ENCODE data around the gene PERM1. TPM values are rescaled to one million over a fixed set of nuclear protein-coding genes. Genes with fewer than 3 reads are reported as not detected.

Gene PERM1
- total RNA-seq, 2 experiments from 2014 or later = not detected

DNA sequence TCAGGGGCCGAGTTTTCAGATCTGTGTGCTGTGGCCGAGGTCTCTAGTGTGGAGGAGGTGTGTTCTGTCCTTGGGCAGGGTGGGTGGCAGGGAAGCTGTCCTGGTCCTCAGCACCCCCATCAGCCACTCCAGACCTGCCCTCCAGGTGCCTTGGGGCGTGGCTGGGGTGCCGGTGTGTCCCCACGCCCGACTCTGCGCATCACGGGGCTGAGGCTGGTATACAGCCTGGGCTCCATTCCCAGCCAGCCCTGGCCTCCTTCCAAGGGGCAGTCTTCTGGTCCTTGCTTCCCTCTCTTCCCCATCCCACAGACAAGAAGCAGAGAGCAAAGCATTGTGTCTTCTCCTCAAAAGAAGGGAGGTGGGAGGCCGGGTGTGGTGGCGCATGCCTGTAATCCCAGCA is 54.1 kb downstream of the PERM1 start:
- peaks cover 7% of the 10 kb centered on the region for H3K4me1 Mint-ChIP-seq (ENCODE audit: low read depth)
- H3K27me3 Mint-ChIP-seq = peaks cover 29% of the 10 kb centered on the region
- TF ChIP-seq, protein P1, sequence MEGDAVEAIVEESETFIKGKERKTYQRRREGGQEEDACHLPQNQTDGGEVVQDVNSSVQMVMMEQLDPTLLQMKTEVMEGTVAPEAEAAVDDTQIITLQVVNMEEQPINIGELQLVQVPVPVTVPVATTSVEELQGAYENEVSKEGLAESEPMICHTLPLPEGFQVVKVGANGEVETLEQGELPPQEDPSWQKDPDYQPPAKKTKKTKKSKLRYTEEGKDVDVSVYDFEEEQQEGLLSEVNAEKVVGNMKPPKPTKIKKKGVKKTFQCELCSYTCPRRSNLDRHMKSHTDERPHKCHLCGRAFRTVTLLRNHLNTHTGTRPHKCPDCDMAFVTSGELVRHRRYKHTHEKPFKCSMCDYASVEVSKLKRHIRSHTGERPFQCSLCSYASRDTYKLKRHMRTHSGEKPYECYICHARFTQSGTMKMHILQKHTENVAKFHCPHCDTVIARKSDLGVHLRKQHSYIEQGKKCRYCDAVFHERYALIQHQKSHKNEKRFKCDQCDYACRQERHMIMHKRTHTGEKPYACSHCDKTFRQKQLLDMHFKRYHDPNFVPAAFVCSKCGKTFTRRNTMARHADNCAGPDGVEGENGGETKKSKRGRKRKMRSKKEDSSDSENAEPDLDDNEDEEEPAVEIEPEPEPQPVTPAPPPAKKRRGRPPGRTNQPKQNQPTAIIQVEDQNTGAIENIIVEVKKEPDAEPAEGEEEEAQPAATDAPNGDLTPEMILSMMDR (IDR thresholded peaks at IDR 0.05) = no peak
- no peaks in the 10 kb centered on the region for H3K36me3 Mint-ChIP-seq (ENCODE audit: low read depth)
- ChIA-PET CTCF (interaction anchor here (1.6 kb wide), 1 partner anchor 15 kb away, joined by 3 read pairs; no protein-coding TSS in a partner anchor), POLR2A (interaction anchor here (1.3 kb wide), 1 partner anchor 11 kb away, joined by 4 read pairs; no protein-coding TSS in a partner anchor)
- H3K9me3 Mint-ChIP-seq = no peaks in the 10 kb centered on the region
- intact Hi-C loops (cut with micrococcal nuclease) = no loop called here
- ATAC-seq (no peak), DNase-seq (no peak)
- H3K4me3 Mint-ChIP-seq = no peak overlapping the region
- no peak overlapping the region for H3K27ac Mint-ChIP-seq

DNA sequence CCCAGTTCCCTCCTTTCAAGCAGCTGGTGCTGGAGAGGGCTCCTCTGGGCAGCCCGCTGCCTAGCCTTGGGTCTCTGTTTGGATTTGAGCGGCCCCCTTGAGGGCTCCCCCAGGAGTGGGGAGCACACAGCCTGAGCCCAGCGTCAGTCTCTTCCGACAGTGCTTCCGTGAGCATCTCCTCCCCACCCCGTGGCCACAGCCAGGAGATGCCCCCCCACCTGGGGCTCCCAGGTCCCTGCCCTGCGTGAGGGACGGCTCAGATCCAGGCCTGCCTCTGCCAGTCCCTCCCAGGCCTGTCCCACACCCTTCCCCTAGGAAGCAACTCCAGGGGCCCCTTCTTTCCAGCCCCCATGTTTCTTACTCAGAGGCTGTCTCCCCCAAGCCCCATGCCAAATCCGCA is 54.7 kb downstream of the PERM1 start:
- H3K27me3 Mint-ChIP-seq = peaks cover 34% of the 10 kb centered on the region
- intact Hi-C loops (cut with micrococcal nuclease) = no loop called here
- TF ChIP-seq, protein P1 (IDR thresholded peaks at IDR 0.05) = no peak
- CTCF ChIA-PET = no interaction called here
- peaks cover 7% of the 10 kb centered on the region for H3K4me1 Mint-ChIP-seq (ENCODE audit: low read depth)
- no peaks in the 10 kb centered on the region for H3K36me3 Mint-ChIP-seq (ENCODE audit: low read depth)
- DNase-seq (no peak), ATAC-seq (no peak)
- H3K4me3 Mint-ChIP-seq = no peak overlapping the region
- H3K27ac Mint-ChIP-seq = no peak overlapping the region
- POLR2A ChIA-PET = interaction anchor here (0.9 kb wide), 1 partner anchor 42 kb away, joined by 3 read pairs; no protein-coding TSS in a partner anchor
- H3K9me3 Mint-ChIP-seq = no peaks in the 10 kb centered on the region

DNA sequence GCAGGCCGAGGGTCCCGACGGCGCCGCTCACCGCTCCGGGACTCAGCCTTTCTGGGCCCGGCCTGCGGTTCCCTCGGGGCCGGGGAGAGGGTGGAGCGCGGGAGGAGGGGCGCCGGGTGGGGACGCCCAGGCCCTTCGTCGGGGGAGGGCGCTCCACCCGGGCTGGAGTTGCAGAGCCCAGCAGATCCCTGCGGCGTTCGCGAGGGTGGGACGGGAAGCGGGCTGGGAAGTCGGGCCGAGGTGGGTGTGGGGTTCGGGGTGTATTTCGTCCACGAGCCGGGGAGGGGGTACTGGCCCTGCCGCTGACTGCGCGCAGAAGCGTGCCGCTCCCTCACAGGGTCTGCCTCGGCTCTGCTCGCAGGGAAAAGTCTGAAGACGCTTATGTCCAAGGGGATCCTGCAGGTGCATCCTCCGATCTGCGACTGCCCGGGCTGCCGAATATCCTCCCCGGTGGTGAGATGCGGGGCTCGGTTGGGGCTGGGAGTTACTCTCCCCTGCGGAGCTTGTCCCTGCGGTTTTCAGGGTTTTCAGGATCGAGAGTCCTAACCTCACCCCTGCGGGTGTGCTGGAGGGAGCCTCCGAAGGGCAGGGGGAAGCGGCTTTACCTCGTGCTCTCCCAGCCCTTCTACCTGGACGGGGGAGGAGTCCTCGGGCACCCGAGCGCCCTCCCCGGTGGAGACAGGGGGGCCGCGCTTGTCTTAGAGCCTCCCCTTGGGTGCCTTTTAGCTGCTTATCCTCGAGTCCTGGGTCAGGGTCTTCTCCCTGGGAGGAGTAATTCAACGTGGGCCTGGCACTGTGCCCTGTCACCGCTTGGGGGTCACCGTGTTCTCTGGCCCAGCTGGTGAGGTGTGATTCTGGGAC is 56.1 kb downstream of the PERM1 start:
- CTCF ChIA-PET = interaction anchor here (0.7 kb wide), 1 partner anchor 13 kb away, joined by 3 read pairs; no protein-coding TSS in a partner anchor

More for the DNA sequence above, 56.1 kb downstream of the PERM1 start:
- no peaks in the 10 kb centered on the region for H3K9me3 Mint-ChIP-seq
- TF ChIP-seq, protein P1 (IDR thresholded peaks at IDR 0.05) = no peak
- H3K27me3 Mint-ChIP-seq = peaks cover 44% of the 10 kb centered on the region
- no peak overlapping the region for H3K4me3 Mint-ChIP-seq
- ATAC-seq (no peak), DNase-seq (no peak)
- H3K27ac Mint-ChIP-seq = no peak overlapping the region
- H3K4me1 Mint-ChIP-seq (ENCODE audit: low read depth) = peaks cover 11% of the 10 kb centered on the region
- no peaks in the 10 kb centered on the region for H3K36me3 Mint-ChIP-seq (ENCODE audit: low read depth)
- intact Hi-C loops (cut with micrococcal nuclease) = no loop called here
- POLR2A ChIA-PET = interaction anchor here (1.4 kb wide), 1 partner anchor 20 kb away, joined by 4 read pairs; no protein-coding TSS in a partner anchor

Other genes starting within 250 kb of the PERM1 start
- gene SAMD11, start 58.2 kb downstream of the PERM1 start, total RNA-seq = not detected
- 100 to 1,000 TPM; 138 to 139 TPM for gene NOC2L, start 22.8 kb downstream of the PERM1 start, total RNA-seq
- 10 to 100 TPM; 27.8 to 31.2 TPM for gene KLHL17, start 21.5 kb downstream of the PERM1 start, total RNA-seq
- gene PLEKHN1, start 15.6 kb downstream of the PERM1 start, total RNA-seq = 1 to 10 TPM; 1.0 to 1.3 TPM
- 1 to 10 TPM; 5.7 to 9.0 TPM for gene HES4, start 18.0 kb upstream of the PERM1 start, total RNA-seq
- gene ISG15, start 31.4 kb upstream of the PERM1 start, total RNA-seq = 100 to 1,000 TPM in 1 of 2 experiments, 10 to 100 TPM in 1; 94.5 to 102 TPM
- gene AGRN, start 38.0 kb upstream of the PERM1 start, total RNA-seq = 10 to 100 TPM; 64.9 to 68.0 TPM
- gene RNF223, start 92.2 kb upstream of the PERM1 start, total RNA-seq = not detected
- 10 to 100 TPM; 17.5 to 20.3 TPM for gene C1orf159, start 134.0 kb upstream of the PERM1 start, total RNA-seq
- gene TTLL10, start 191.8 kb upstream of the PERM1 start, total RNA-seq = not detected
- 100 to 1,000 TPM; 126 to 135 TPM for gene TNFRSF18, start 224.5 kb upstream of the PERM1 start, total RNA-seq
- 100 to 1,000 TPM; 137 to 142 TPM for gene TNFRSF4, start 232.1 kb upstream of the PERM1 start, total RNA-seq
- 10 to 100 TPM; 81.5 to 87.5 TPM for gene SDF4, start 249.9 kb upstream of the PERM1 start, total RNA-seq